Activated CD4-positive, alpha-beta T cell treated with anti-CD3 and anti-CD28 coated beads, Interleukin-2, Interleukin-4, amounts not matched to agents 100 ng/mL and 50 ng/mL, durations not matched to agents 16 hours and 8 hours (primary cell): ENCODE measurements around the gene WWP2.
A peak's percentile ranks its signal among the peaks of the same experiment; 100 is the strongest.
"Not testable (repeated sequence)": the region's sequence is repeated elsewhere in the genome, so short reads cannot be mapped to it uniquely, and the experiment has no call there.

Source experiments
- DNase-seq: peaks from one replicate; pipeline ENCODE4 v3.0.0-alpha.2; 2020; ENCODE audit warnings: low spot score

Gene WWP2

GRCh38 chr16:69796285-69797118, 34.4 kb downstream of the WWP2 start:
- DNase-seq, result peak; percentile 47

- no peak for DNase-seq
Measured at GRCh38 chr16:69798466-69798865, 36.3 kb downstream of the WWP2 start.

DNA sequence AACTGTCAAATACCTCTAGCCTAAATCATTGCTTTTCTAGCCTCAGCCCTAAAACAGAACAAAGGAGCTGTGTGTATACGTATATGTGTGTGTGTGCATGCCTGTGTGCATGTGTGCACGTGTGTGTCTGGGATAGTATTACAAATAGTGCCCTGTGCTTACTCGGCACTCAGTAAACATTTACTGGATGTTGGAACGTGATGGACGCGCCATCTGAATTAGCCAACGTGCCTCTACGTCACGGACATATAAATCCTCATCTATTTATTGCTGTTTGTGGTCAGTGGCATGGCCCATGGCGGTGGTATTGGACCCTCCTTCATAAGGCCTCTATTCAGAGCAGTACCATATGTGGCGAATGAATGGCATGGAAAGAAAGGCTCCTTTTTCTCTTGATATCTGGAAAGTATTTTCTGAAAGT, 37.5 kb downstream of the WWP2 start:
- no peak for DNase-seq

DNA sequence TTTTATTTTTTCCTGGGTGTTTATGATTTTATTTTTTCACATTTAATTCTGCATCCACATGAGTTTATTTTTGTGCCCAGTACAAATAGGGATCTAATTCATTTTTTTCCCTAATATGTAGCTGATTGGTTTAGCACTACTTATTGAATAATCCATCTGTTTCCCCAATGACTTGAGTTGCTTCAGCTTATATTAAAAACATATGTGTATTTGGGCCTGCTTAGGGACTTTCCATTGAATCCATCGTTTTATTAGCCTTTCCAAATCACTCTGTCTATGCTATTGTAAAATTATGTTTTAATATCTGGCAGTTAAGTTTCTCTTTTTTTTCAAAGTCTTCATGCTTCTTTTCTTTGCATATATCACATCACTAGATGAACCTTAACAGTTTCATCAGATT, 42.2 kb downstream of the WWP2 start:
- no peak for DNase-seq

DNA sequence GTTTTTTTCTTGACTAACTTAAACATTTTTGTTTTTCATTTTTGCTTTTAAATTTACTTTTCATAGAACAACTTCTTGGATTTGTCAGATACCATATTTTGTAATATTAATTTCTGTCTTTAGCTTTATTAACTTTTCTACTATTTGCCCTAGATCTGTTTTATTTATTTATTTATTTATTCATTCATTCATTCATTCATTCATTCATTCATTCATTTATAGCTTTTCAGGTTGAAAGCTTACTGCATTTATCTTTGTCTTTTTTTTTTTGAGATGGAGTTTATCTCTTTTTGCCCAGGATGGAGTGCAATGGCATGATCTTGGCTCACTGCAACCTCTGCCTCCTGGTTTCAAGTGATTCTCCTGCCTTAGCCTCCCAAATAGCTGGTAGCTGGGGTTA, 44.6 kb downstream of the WWP2 start:
- DNase-seq, result not testable (repeated sequence)

DNA sequence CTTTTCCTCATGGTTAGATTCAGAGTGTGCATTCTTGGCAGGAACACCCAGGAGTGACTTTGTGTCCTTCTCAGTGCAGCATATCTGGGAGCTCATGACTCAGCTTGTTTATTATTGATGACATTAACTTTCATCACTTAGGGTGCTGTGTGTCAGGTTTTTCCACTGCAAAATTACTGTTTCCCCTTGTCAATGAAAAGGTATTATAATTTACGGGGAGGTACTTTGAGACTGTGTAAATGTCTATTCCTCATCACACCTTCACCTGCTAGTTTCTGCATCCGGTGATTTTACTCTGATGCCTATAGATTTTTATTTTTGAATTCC, 50.5 kb downstream of the WWP2 start:
- no peak for DNase-seq

GRCh38 chr16:69814078-69814477, 51.9 kb downstream of the WWP2 start:
- DNase-seq, result no peak

DNA sequence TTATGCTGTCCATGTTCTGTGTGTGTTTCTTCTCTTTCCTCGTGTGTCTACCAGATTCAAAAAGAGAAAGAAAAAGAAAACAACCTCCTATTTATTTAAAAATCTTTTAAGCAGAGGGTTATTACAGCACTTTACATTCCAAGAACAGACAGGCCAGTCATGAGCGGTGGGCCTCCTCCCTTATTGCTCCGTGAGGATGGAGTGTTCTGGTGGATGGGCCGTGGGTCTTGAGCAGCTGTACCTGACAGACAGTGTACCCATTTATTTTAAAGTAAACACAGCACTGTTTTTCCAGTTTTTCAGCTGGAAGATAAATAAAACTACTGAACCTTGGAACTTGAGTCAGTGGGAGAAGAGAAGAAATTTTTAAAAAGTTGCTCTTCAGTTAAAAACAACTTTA, 52.4 kb downstream of the WWP2 start:
- no peak for DNase-seq

GRCh38 chr16:69815216-69815883, 53.2 kb downstream of the WWP2 start:
- DNase-seq, result not testable (repeated sequence)

GRCh38 chr16:69816996-69817395, 54.9 kb downstream of the WWP2 start:
- no peak for DNase-seq

DNA sequence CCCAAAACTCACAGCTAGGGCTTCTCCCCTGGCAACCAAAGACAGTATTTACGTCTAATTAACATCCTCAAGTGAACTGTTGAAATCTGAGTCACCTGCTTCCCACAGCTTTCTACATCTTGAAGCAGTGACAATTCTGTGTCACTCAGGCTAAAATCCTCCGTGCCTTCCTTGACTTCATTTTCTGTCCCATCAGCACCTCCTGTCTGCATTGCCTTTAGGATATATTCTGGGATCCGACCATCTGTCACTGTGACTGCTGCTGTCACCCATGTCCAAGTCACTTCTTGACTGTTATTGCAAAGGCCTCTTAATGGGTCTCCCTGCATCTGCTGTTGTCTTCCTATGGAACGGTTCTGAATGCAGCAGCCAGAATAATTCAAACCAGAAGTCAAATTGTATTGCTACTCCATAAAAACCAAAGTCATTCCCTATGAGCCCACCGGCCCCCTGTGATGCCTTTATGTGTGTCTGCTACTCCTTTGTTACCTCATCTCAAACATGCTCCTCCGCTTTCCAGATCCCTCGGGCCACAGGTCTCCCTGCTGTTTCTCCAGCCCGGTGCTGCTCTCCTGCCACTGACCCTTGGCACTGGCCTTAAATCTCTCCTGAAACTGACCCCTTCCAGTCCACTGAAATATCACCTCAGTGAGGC, 56.9 kb downstream of the WWP2 start:
- DNase-seq, result no peak

GRCh38 chr16:69820926-69821541, 58.9 kb downstream of the WWP2 start:
- DNase-seq, result no peak

DNA sequence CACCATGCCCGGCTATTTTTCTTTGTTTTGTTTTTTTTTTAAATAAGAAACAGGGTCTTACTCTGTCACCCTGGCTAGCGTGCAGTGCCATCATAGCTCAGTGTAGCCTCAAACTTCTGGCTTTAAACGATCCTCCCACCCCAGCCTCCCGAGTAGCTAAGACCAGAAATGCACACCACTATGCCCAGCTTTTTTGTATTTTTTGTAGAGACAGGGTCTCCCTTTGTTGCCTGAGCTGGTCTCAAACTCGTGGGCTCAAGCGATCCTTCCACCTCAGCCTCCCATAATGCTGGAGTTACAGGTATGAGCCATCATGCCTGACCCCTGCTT, 59.7 kb downstream of the WWP2 start:
- DNase-seq, result no peak

DNA sequence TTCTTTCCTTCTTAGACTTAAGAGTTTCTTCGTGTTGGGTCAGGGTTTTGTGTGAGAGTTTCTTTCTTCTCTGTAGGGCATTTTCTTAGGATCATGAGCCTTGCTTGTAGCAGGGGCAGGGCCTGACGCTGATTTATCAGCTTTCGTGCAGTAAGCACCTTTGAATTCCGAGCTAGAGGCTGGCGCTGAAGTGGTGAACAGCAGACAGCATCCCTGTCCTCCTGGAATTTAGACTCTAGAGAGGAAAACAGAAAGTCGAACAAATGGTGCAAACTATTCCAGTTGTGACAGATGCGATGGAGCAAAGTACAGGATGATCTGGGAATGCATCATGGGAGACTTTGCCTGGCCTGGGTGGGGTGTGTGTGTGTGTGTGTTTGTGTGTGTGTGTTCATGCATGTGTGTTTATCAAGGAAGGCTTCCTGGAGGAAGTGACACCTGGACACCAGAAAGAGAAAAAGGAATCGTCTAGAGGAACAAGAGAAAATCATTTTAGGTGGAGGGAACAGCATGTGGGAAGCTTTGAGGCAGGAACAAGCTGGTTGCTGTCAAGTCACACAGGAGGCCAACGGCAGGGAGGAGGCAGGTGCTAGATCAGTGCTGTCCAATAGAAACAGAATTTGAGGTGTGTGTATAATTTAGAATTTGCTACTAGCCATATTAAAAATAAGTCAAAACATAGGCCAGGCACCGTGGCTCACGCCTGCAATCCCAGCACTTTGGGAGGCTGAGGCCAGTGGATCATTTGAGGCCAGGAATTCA, 60.2 kb downstream of the WWP2 start:
- DNase-seq, result no peak

DNA sequence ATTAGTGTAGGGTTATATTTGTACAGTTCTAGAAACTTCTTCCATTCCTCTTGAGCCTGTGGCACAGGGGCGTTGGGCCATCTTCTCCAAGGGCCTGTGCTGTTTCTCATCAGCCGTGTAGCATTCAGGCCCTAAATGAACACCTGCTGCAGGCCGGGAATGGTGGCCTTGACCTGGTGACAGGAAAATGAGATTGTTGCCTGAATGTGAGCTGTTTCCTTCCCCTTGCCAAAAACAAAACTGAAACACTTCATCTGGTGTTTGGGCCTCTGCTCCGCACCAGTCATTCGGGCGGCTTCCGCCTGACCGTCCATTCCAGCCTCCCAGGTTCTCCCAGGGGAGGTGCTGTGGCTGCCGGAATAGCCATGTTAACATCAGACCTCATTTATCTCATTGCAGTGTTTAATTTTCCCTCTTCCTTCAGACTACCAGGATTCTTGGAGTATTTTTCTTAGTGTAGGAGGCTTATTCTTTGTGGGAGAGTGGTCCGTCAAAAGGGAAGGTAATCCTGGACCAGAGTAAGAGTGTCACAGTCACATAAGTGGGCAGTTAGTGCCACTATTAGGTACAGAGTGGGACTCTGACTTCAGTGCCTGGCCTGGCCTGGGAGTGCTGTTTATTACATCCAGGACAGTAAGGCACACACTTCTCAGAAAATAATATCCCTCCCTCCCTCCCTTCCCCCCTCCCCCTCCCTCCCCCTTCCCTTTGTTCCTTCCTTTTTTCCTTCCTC, 61.9 kb downstream of the WWP2 start:
- DNase-seq, result no peak

DNA sequence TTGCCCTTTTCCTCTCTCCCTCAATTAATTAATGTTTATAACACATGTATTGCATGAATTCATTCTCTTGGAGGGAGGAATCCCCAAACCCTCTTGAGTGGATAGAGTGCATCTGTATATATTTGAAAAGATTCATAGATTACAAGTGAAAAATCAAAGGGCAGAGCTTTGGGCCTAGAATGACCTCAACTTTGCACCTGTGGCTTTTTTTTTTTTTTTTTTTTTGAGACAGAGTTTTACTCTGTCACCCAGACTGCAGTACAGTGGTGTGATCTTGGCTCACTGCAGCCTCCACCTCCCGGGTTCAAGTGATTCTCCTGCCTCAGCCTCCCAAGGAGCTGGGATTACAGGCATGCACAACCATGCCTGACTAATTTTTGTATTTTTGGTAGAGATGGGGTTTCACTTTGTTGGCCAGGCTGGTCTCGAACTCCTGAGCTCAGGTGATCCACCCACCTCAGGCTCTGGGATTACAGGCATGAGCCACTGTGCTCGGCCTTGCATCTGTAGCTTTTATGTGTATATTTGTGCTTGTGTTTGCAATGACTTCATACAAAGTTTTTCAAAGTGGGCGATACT, 62.5 kb downstream of the WWP2 start:
- not testable (repeated sequence) for DNase-seq

GRCh38 chr16:69827524-69827923, 65.4 kb downstream of the WWP2 start:
- DNase-seq, result no peak

- DNase-seq, result no peak
Measured at GRCh38 chr16:69829338-69829737, 67.2 kb downstream of the WWP2 start.

- DNase-seq, result no peak
Measured at GRCh38 chr16:69830146-69830533, 68.0 kb downstream of the WWP2 start.

- DNase-seq, result no peak
Measured at GRCh38 chr16:69830534-69831211, 68.5 kb downstream of the WWP2 start.
